ENCODE measurements around the gene ARRB2.

DNA sequence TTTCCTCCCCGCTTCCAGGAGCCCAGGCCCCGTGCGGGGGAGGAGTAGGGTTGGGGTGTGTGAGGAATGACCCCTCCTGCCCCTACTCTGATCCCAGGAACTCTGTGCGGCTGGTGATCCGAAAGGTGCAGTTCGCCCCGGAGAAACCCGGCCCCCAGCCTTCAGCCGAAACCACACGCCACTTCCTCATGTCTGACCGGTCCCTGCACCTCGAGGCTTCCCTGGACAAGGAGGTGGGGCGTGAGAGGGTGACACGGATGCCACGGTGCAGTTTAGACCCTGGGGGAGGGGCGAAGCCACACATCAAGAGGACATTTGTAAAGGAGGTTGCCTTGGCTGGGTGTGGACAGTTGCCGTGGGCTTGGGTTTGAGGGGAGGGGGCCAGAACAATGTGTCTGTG lies 7.4 kb downstream of the ARRB2 start:
- TF ChIP-seq POLR2A (IDR thresholded peaks at IDR 0.05), result no peak
- TF ChIP-seq, protein P1, sequence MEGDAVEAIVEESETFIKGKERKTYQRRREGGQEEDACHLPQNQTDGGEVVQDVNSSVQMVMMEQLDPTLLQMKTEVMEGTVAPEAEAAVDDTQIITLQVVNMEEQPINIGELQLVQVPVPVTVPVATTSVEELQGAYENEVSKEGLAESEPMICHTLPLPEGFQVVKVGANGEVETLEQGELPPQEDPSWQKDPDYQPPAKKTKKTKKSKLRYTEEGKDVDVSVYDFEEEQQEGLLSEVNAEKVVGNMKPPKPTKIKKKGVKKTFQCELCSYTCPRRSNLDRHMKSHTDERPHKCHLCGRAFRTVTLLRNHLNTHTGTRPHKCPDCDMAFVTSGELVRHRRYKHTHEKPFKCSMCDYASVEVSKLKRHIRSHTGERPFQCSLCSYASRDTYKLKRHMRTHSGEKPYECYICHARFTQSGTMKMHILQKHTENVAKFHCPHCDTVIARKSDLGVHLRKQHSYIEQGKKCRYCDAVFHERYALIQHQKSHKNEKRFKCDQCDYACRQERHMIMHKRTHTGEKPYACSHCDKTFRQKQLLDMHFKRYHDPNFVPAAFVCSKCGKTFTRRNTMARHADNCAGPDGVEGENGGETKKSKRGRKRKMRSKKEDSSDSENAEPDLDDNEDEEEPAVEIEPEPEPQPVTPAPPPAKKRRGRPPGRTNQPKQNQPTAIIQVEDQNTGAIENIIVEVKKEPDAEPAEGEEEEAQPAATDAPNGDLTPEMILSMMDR (IDR thresholded peaks at IDR 0.05 in 4 of 5, conservative IDR thresholded peaks at IDR 0.05 in 1 of 5), result no peak
